GM23338 (cell line): Measurements from ENCODE around the gene PRDM10. TPM values are rescaled to one million over a fixed set of nuclear protein-coding genes. Genes with fewer than 3 reads are reported as not detected.
"Not testable (repeated sequence)": the region's sequence is repeated elsewhere in the genome, so short reads cannot be mapped to it uniquely, and the experiment has no call there.

Experiments used
- ATAC-seq: fragments of 200-7000 bp; cut with Tn5 transposase; 3 replicates; pipeline ENCODE4 v1.9.1; 2020
- DNase-seq: peaks from one replicate; pipeline ENCODE4 v3.0.0-alpha.2; 2015; ENCODE audit warnings: low spot score
- H2AFZ ChIP-seq: fragments of 200-600 bp; sonication (generic); 2 replicates; pipeline ENCODE4 v1.8.0; 2016; ENCODE audit warnings: antibody characterized with exemption, mild to moderate bottlenecking, moderate library complexity
- H3F3A ChIP-seq: fragments of 200-600 bp; sonication (generic); replicated peaks from 2 replicates; pipeline ENCODE4 v1.8.0; 2017; ENCODE audit warnings: antibody characterized with exemption, mixed run types, low read depth
- H3K27ac ChIP-seq: fragments of 200-600 bp; sonication (generic); 2 replicates; pipeline ENCODE4 v1.6.1; 2016; ENCODE audit warnings: low read depth
- H3K27me3 ChIP-seq: fragments of 200-600 bp; sonication (generic); 2 replicates; pipeline ENCODE4 v1.8.0; 2016; ENCODE audit warnings: mild to moderate bottlenecking, mixed run types, moderate library complexity; ENCODE audit not compliant: insufficient read depth
- H3K36me3 ChIP-seq: fragments of 200-600 bp; sonication (generic); 2 replicates; pipeline ENCODE4 v1.8.0; 2016; ENCODE audit warnings: mild to moderate bottlenecking; ENCODE audit not compliant: insufficient read depth
- H3K4me1 ChIP-seq: fragments of 200-600 bp; sonication (generic); 2 replicates; pipeline ENCODE4 v1.8.0; 2016; ENCODE audit warnings: mild to moderate bottlenecking, moderate library complexity; ENCODE audit not compliant: insufficient read depth
- H3K4me2 ChIP-seq: fragments of 200-600 bp; sonication (generic); 2 replicates; pipeline ENCODE4 v1.7.1; 2017; ENCODE audit warnings: mixed run types
- H3K4me3 ChIP-seq: fragments of 200-600 bp; sonication (generic); 2 replicates; pipeline ENCODE4 v1.6.1; 2016; ENCODE audit warnings: mixed run types
- H3K79me2 ChIP-seq: fragments of 200-600 bp; sonication (generic); replicated peaks from 2 replicates; pipeline ENCODE4 v1.8.0; 2017; ENCODE audit warnings: mild to moderate bottlenecking; ENCODE audit not compliant: insufficient read depth
- H3K9me2 ChIP-seq: fragments of 200-600 bp; sonication (generic); 2 replicates; pipeline ENCODE4 v1.8.0; 2017; ENCODE audit not compliant: insufficient read depth
- H4K20me1 ChIP-seq: fragments of 200-600 bp; sonication (generic); replicated peaks from 2 replicates; pipeline ENCODE4 v1.8.0; 2017; ENCODE audit warnings: mild to moderate bottlenecking; ENCODE audit not compliant: insufficient read depth
- H3K27ac Mint-ChIP-seq: 2 replicates; pipeline ENCODE4 v1.8.0; 2020; ENCODE audit warnings: inconsistent platforms, mild to moderate bottlenecking, moderate library complexity, mixed read lengths
- H3K27me3 Mint-ChIP-seq: 3 replicates; pipeline ENCODE4 v1.8.0; 2022; ENCODE audit warnings: low read depth, mild to moderate bottlenecking, moderate library complexity, mixed read lengths, inconsistent platforms; ENCODE audit not compliant: insufficient read depth, poor library complexity
- H3K36me3 Mint-ChIP-seq: 3 replicates; pipeline ENCODE4 v1.8.0; 2021; ENCODE audit warnings: low read depth, mild to moderate bottlenecking, inconsistent platforms, moderate library complexity, mixed read lengths
- H3K4me1 Mint-ChIP-seq: 3 replicates; pipeline ENCODE4 v1.8.0; 2020; ENCODE audit warnings: mild to moderate bottlenecking, inconsistent platforms, mixed read lengths
- H3K4me3 Mint-ChIP-seq: 3 replicates; pipeline ENCODE4 v1.8.0; 2021; ENCODE audit warnings: moderate library complexity, mild to moderate bottlenecking, inconsistent platforms, mixed read lengths
- H3K9me3 Mint-ChIP-seq: 3 replicates; pipeline ENCODE4 v1.8.0; 2020; ENCODE audit warnings: moderate library complexity, mild to moderate bottlenecking, inconsistent platforms, mixed read lengths
- CREB1 ChIP-seq: fragments of 250-450 bp; sonication (Bioruptor Pico); IDR thresholded peaks from 2 replicates; pipeline ENCODE4 v1.5.0; 2020; ENCODE audit warnings: low read depth, mild to moderate bottlenecking, moderate library complexity
- EZH2phosphoT487 ChIP-seq: fragments of 200-600 bp; sonication (generic); IDR thresholded peaks from one replicate; pipeline ENCODE4 v1.8.1; 2018; ENCODE audit warnings: antibody characterized with exemption; ENCODE audit not compliant: unreplicated experiment
- JUNB ChIP-seq: IDR thresholded peaks from one replicate; pipeline ENCODE4 v1.6.1; 2016; ENCODE audit warnings: antibody characterized with exemption; ENCODE audit not compliant: unreplicated experiment
- NANOG ChIP-seq: IDR thresholded peaks from 2 replicates; pipeline ENCODE4 v1.6.1; 2016; ENCODE audit warnings: antibody characterized with exemption, borderline replicate concordance
- ZNF114 ChIP-seq: fragments of 250-450 bp; sonication (Bioruptor Pico); IDR thresholded peaks from 2 replicates; pipeline ENCODE4 v1.5.0; 2020; ENCODE audit warnings: mild to moderate bottlenecking, moderate library complexity
- polyA plus RNA-seq: library from polyadenylated mRNA; unstranded; fragments of >200 nt; fragmentation: Nextera tagmentation; extraction: Ambion mirVana; gene quantifications from 2 replicates; pipeline ENCODE4 v1.2.1, GENCODE V29; 2016
- total RNA-seq: library from RNA; depleted of rRNA; stranded (reverse); fragments of >200 nt; shearing (Covaris generic); gene quantifications from 2 replicates; pipeline ENCODE4 v1.2.3, GENCODE V29; 2014
- TF ChIP-seq, protein P1 (sequence below): fragments of 250-450 bp; sonication (Bioruptor Pico); IDR thresholded peaks from 2 replicates; pipeline ENCODE4 v1.5.0; 2020; ENCODE audit warnings: mild to moderate bottlenecking, moderate library complexity

PRDM10 gene
- total and polyA plus RNA-seq, 2 experiments from 2014 or later = 5.2 to 14.9 TPM

DNA sequence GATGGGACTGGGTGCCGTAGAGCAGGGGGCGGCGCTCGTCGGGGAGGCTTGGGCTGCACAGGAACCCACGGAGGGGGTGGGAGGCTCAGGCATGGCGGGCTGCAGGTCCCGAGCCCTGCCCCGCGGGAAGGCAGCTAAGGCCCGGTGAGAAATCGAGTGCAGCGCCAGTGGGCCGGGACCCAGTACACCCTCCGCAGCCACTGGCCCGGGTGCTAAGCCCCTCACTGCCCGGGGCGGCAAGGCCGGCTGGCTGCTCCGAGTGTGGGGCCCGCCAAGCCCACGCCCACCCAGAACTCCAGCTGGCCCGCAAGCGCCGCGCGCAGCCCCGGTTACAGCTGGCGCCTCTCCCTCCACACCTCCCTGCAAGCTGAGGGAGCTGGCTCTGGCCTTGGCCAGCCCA lies 30.8 kb downstream of the PRDM10 start:
- not testable (repeated sequence) for H3F3A ChIP-seq, H3K4me3 Mint-ChIP-seq, H3K4me2 ChIP-seq, DNase-seq, H3K4me3 ChIP-seq, H2AFZ ChIP-seq, H3K9me2 ChIP-seq, H3K27ac ChIP-seq, H3K27me3 Mint-ChIP-seq, H3K9me3 Mint-ChIP-seq, H4K20me1 ChIP-seq, H3K36me3 ChIP-seq, ATAC-seq, H3K27ac Mint-ChIP-seq, H3K27me3 ChIP-seq
- peaks cover 22% of the 10 kb centered on the region for H3K4me1 Mint-ChIP-seq
- peaks cover 19% of the 10 kb centered on the region for H3K4me1 ChIP-seq
- H3K79me2 ChIP-seq = peaks cover 45% of the 10 kb centered on the region
- H3K36me3 Mint-ChIP-seq = peaks cover 15% of the 10 kb centered on the region; the same call in 2 of the 3 replicates

DNA sequence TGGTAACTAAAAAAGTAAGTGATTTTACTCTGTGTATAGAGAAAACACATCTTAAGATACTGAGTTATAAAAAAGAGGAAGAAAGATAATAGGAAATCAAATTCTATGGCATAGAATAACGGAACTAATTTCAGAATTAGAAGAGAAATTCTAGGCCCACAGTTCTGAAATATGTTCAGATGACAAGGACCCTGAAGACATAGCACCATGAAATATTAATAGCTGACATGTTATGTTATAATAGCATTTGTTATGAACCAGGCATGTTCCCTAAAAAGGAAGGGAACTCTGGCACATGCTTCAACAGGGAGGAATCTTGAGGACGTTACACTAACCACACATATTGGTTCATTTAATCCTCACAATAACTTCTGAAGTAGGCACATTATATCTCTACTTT lies 32.7 kb downstream of the PRDM10 start:
- DNase-seq (no peak), ATAC-seq (no peak)
- no peaks in the 10 kb centered on the region for H3K9me2 ChIP-seq
- Mint-ChIP-seq H3K27me3 (peaks cover 4% of the 10 kb centered on the region), H3K4me3 (no peak overlapping the region), H3K9me3 (no peaks in the 10 kb centered on the region), H3K36me3 (peaks cover 15% of the 10 kb centered on the region; the same call in 2 of the 3 replicates), H3K4me1 (peaks cover 22% of the 10 kb centered on the region), H3K27ac (no peak overlapping the region)
- H2AFZ ChIP-seq = no peak overlapping the region
- no peak overlapping the region for H3K4me2 ChIP-seq
- peaks cover 33% of the 10 kb centered on the region for H3K79me2 ChIP-seq
- no peaks in the 10 kb centered on the region for H3F3A ChIP-seq
- H3K4me1 ChIP-seq = peaks cover 19% of the 10 kb centered on the region
- no peaks in the 10 kb centered on the region for H3K27me3 ChIP-seq
- TF ChIP-seq JUNB (no peak), EZH2phosphoT487 (no peak), ZNF114 (CRISPR knock-in tag) (no peak), CREB1 (no peak), NANOG (no peak)
- TF ChIP-seq, protein P1, sequence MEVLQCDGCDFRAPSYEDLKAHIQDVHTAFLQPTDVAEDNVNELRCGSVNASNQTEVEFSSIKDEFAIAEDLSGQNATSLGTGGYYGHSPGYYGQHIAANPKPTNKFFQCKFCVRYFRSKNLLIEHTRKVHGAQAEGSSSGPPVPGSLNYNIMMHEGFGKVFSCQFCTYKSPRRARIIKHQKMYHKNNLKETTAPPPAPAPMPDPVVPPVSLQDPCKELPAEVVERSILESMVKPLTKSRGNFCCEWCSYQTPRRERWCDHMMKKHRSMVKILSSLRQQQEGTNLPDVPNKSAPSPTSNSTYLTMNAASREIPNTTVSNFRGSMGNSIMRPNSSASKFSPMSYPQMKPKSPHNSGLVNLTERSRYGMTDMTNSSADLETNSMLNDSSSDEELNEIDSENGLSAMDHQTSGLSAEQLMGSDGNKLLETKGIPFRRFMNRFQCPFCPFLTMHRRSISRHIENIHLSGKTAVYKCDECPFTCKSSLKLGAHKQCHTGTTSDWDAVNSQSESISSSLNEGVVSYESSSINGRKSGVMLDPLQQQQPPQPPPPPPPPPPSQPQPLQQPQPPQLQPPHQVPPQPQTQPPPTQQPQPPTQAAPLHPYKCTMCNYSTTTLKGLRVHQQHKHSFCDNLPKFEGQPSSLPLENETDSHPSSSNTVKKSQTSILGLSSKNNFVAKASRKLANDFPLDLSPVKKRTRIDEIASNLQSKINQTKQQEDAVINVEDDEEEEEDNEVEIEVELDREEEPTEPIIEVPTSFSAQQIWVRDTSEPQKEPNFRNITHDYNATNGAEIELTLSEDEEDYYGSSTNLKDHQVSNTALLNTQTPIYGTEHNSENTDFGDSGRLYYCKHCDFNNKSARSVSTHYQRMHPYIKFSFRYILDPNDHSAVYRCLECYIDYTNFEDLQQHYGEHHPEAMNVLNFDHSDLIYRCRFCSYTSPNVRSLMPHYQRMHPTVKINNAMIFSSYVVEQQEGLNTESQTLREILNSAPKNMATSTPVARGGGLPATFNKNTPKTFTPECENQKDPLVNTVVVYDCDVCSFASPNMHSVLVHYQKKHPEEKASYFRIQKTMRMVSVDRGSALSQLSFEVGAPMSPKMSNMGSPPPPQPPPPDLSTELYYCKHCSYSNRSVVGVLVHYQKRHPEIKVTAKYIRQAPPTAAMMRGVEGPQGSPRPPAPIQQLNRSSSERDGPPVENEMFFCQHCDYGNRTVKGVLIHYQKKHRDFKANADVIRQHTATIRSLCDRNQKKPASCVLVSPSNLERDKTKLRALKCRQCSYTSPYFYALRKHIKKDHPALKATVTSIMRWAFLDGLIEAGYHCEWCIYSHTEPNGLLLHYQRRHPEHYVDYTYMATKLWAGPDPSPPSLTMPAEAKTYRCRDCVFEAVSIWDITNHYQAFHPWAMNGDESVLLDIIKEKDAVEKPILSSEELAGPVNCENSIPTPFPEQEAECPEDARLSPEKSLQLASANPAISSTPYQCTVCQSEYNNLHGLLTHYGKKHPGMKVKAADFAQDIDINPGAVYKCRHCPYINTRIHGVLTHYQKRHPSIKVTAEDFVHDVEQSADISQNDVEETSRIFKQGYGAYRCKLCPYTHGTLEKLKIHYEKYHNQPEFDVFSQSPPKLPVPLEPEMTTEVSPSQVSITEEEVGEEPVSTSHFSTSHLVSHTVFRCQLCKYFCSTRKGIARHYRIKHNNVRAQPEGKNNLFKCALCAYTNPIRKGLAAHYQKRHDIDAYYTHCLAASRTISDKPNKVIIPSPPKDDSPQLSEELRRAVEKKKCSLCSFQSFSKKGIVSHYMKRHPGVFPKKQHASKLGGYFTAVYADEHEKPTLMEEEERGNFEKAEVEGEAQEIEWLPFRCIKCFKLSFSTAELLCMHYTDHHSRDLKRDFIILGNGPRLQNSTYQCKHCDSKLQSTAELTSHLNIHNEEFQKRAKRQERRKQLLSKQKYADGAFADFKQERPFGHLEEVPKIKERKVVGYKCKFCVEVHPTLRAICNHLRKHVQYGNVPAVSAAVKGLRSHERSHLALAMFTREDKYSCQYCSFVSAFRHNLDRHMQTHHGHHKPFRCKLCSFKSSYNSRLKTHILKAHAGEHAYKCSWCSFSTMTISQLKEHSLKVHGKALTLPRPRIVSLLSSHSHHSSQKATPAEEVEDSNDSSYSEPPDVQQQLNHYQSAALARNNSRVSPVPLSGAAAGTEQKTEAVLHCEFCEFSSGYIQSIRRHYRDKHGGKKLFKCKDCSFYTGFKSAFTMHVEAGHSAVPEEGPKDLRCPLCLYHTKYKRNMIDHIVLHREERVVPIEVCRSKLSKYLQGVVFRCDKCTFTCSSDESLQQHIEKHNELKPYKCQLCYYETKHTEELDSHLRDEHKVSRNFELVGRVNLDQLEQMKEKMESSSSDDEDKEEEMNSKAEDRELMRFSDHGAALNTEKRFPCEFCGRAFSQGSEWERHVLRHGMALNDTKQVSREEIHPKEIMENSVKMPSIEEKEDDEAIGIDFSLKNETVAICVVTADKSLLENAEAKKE (CRISPR knock-in tag) = no peak
- no peaks in the 10 kb centered on the region for H3K36me3 ChIP-seq
- no peak overlapping the region for H3K27ac ChIP-seq
- no peak overlapping the region for H3K4me3 ChIP-seq
- no peaks in the 10 kb centered on the region; the same call in 1 of the 2 replicates for H4K20me1 ChIP-seq
